ENCODE data around the gene ALX1. TPM values are rescaled to one million over a fixed set of nuclear protein-coding genes. Genes with fewer than 3 reads are reported as not detected.

ALX1 gene
- polyA plus RNA-seq, 1 donor: 0.06 TPM

GRCh38 chr12:85275374-85275773 lies 4.6 kb upstream of the ALX1 start:
- no peak for DNase-seq
- H3K36me3 ChIP-seq (ENCODE audit: control insufficient read depth, insufficient read depth, low read length): no peaks in the 10 kb centered on the region
- no peak overlapping the region for H3K4me3 ChIP-seq (ENCODE audit: low read length)
- H3K27ac ChIP-seq (ENCODE audit: low read length): no peak overlapping the region
- H3K4me1 ChIP-seq (ENCODE audit: control insufficient read depth, insufficient read depth, low read length): peaks cover 4% of the 10 kb centered on the region
- H3K9me3 ChIP-seq (ENCODE audit: control insufficient read depth, low read depth, low read length): peaks cover 11% of the 10 kb centered on the region
- WGBS (ENCODE audit: insufficient coverage, low lambda C conversion rate): 0% methylated on average over 2 of the region's 2 CpGs
- H3K27me3 ChIP-seq (ENCODE audit: control insufficient read depth, insufficient read depth, low read length): peaks cover 80% of the 10 kb centered on the region

- DNase-seq: no peak
- Histone ChIP-seq H3K36me3 (ENCODE audit: control insufficient read depth, insufficient read depth, low read length) (no peaks in the 10 kb centered on the region), H3K27ac (ENCODE audit: low read length) (no peak overlapping the region), H3K4me1 (ENCODE audit: control insufficient read depth, insufficient read depth, low read length) (peaks cover 9% of the 10 kb centered on the region), H3K4me3 (ENCODE audit: low read length) (no peak overlapping the region), H3K27me3 (ENCODE audit: control insufficient read depth, insufficient read depth, low read length) (peaks cover 92% of the 10 kb centered on the region), H3K9me3 (ENCODE audit: control insufficient read depth, low read depth, low read length) (peaks cover 12% of the 10 kb centered on the region)
- WGBS (ENCODE audit: insufficient coverage, low lambda C conversion rate): 40% methylated on average over 1 of the region's 3 CpGs
These were observed 2.8 kb upstream of the ALX1 start for GRCh38 chr12:85277191-85277590.

- no peak overlapping the region for H3K27ac ChIP-seq (ENCODE audit: low read length)
- no peak overlapping the region for H3K4me3 ChIP-seq (ENCODE audit: low read length)
- no peaks in the 10 kb centered on the region for H3K36me3 ChIP-seq (ENCODE audit: control insufficient read depth, insufficient read depth, low read length)
- H3K27me3 ChIP-seq (ENCODE audit: control insufficient read depth, insufficient read depth, low read length): peaks cover 89% of the 10 kb centered on the region
- DNase-seq: peak in 1 of 2 donors; percentile 60
- H3K9me3 ChIP-seq (ENCODE audit: control insufficient read depth, low read depth, low read length): peaks cover 12% of the 10 kb centered on the region
- H3K4me1 ChIP-seq (ENCODE audit: control insufficient read depth, insufficient read depth, low read length): peaks cover 9% of the 10 kb centered on the region
- WGBS (ENCODE audit: insufficient coverage, low lambda C conversion rate): no CpG with 5 or more reads among the region's 30 CpGs
These were observed 2.0 kb upstream of the ALX1 start for GRCh38 chr12:85277900-85278597.

- no peaks in the 10 kb centered on the region for H3K36me3 ChIP-seq (ENCODE audit: control insufficient read depth, insufficient read depth, low read length)
These were observed 1.2 kb upstream of the ALX1 start for GRCh38 chr12:85278598-85279448.

GRCh38 chr12:85279449-85280164 lies 413 bp upstream of the ALX1 start:
- Histone ChIP-seq H3K4me1 (ENCODE audit: control insufficient read depth, insufficient read depth, low read length) (peaks cover 9% of the 10 kb centered on the region), H3K36me3 (ENCODE audit: control insufficient read depth, insufficient read depth, low read length) (no peaks in the 10 kb centered on the region), H3K27me3 (ENCODE audit: control insufficient read depth, insufficient read depth, low read length) (peaks cover 80% of the 10 kb centered on the region), H3K4me3 (ENCODE audit: low read length) (peak overlapping the region; percentile 7), H3K9me3 (ENCODE audit: control insufficient read depth, low read depth, low read length) (peaks cover 12% of the 10 kb centered on the region), H3K27ac (ENCODE audit: low read length) (no peak overlapping the region)
- WGBS (ENCODE audit: insufficient coverage, low lambda C conversion rate): no CpG with 5 or more reads among the region's 44 CpGs
- DNase-seq: peak in 1 of 2 donors; percentile 8

More at GRCh38 chr12:85278598-85279448, 1.2 kb upstream of the ALX1 start:
- WGBS (ENCODE audit: insufficient coverage, low lambda C conversion rate): 43% methylated on average over 4 of the region's 37 CpGs
- DNase-seq: no peak
- peaks cover 12% of the 10 kb centered on the region for H3K9me3 ChIP-seq (ENCODE audit: control insufficient read depth, low read depth, low read length)
- H3K27ac ChIP-seq (ENCODE audit: low read length): no peak overlapping the region
- peaks cover 9% of the 10 kb centered on the region for H3K4me1 ChIP-seq (ENCODE audit: control insufficient read depth, insufficient read depth, low read length)
- peaks cover 88% of the 10 kb centered on the region for H3K27me3 ChIP-seq (ENCODE audit: control insufficient read depth, insufficient read depth, low read length)
- H3K4me3 ChIP-seq (ENCODE audit: low read length): no peak overlapping the region

GRCh38 chr12:85280984-85281630 lies 1.1 kb downstream of the ALX1 start:
- no peaks in the 10 kb centered on the region for H3K36me3 ChIP-seq (ENCODE audit: control insufficient read depth, insufficient read depth, low read length)
- no peak overlapping the region for H3K27ac ChIP-seq (ENCODE audit: low read length)
- WGBS (ENCODE audit: insufficient coverage, low lambda C conversion rate): 2% methylated on average over 7 of the region's 15 CpGs

GRCh38 chr12:85281636-85282312 lies 1.8 kb downstream of the ALX1 start:
- H3K27ac ChIP-seq (ENCODE audit: low read length): no peak overlapping the region

More at GRCh38 chr12:85280984-85281630, 1.1 kb downstream of the ALX1 start:
- peak in 1 of 2 donors; percentile 33 for DNase-seq
- Histone ChIP-seq H3K9me3 (ENCODE audit: control insufficient read depth, low read depth, low read length) (peaks cover 12% of the 10 kb centered on the region), H3K4me3 (ENCODE audit: low read length) (peak overlapping the region; percentile 7), H3K27me3 (ENCODE audit: control insufficient read depth, insufficient read depth, low read length) (peaks cover 72% of the 10 kb centered on the region), H3K4me1 (ENCODE audit: control insufficient read depth, insufficient read depth, low read length) (peaks cover 9% of the 10 kb centered on the region)

GRCh38 chr12:85283560-85283959 lies 3.5 kb downstream of the ALX1 start:
- H3K27me3 ChIP-seq (ENCODE audit: control insufficient read depth, insufficient read depth, low read length): peaks cover 48% of the 10 kb centered on the region
- no peak overlapping the region for H3K4me3 ChIP-seq (ENCODE audit: low read length)
- H3K9me3 ChIP-seq (ENCODE audit: control insufficient read depth, low read depth, low read length): peaks cover 8% of the 10 kb centered on the region
- H3K27ac ChIP-seq (ENCODE audit: low read length): no peak overlapping the region
- no CpG with 5 or more reads among the region's 6 CpGs for WGBS (ENCODE audit: insufficient coverage, low lambda C conversion rate)
- DNase-seq: no peak
- peaks cover 9% of the 10 kb centered on the region for H3K4me1 ChIP-seq (ENCODE audit: control insufficient read depth, insufficient read depth, low read length)
- no peaks in the 10 kb centered on the region for H3K36me3 ChIP-seq (ENCODE audit: control insufficient read depth, insufficient read depth, low read length)

More at GRCh38 chr12:85281636-85282312, 1.8 kb downstream of the ALX1 start:
- Histone ChIP-seq H3K27me3 (ENCODE audit: control insufficient read depth, insufficient read depth, low read length) (peaks cover 66% of the 10 kb centered on the region), H3K4me1 (ENCODE audit: control insufficient read depth, insufficient read depth, low read length) (peaks cover 9% of the 10 kb centered on the region), H3K36me3 (ENCODE audit: control insufficient read depth, insufficient read depth, low read length) (no peaks in the 10 kb centered on the region), H3K9me3 (ENCODE audit: control insufficient read depth, low read depth, low read length) (peaks cover 12% of the 10 kb centered on the region), H3K4me3 (ENCODE audit: low read length) (no peak overlapping the region)
- DNase-seq: no peak
- WGBS (ENCODE audit: insufficient coverage, low lambda C conversion rate): 6% methylated on average over 6 of the region's 11 CpGs

GRCh38 chr12:85296362-85296761 lies 16.3 kb downstream of the ALX1 start:
- 42% methylated on average over 3 of the region's 3 CpGs for WGBS (ENCODE audit: insufficient coverage, low lambda C conversion rate)
- Histone ChIP-seq H3K4me3 (ENCODE audit: low read length) (no peak overlapping the region), H3K27me3 (ENCODE audit: control insufficient read depth, insufficient read depth, low read length) (no peaks in the 10 kb centered on the region), H3K36me3 (ENCODE audit: control insufficient read depth, insufficient read depth, low read length) (no peaks in the 10 kb centered on the region), H3K9me3 (ENCODE audit: control insufficient read depth, low read depth, low read length) (no peaks in the 10 kb centered on the region), H3K4me1 (ENCODE audit: control insufficient read depth, insufficient read depth, low read length) (no peaks in the 10 kb centered on the region), H3K27ac (ENCODE audit: low read length) (no peak overlapping the region)
- DNase-seq: no peak
